ENCODE results near the gene NCKAP1. TPM values are rescaled to one million over a fixed set of nuclear protein-coding genes. Genes with fewer than 3 reads are reported as not detected.

Gene NCKAP1
- total and polyA plus RNA-seq, 10 of the 15 experiments (the other 5 are each of a cell fraction or from before 2014, with no cell fraction given) = 0.11 to 1.5 (median 0.52) TPM

GRCh38 chr2:182883451-182883850, 154.8 kb downstream of the NCKAP1 start:
- 39% methylated on average over 2 of the region's 2 CpGs for WGBS (ENCODE audit: insufficient coverage, insufficient replicate concordance, low lambda C conversion rate, missing lambda C conversion rate)
- no TSS peak for BruUV-seq (replicated peaks)
- ATAC-seq (no peak), DNase-seq (ENCODE audit: low read depth, low spot score) (no peak), FAIRE-seq (no peak)
- Histone ChIP-seq H3K79me2 (ENCODE audit: control insufficient read depth, insufficient read depth, low read length) (no peaks in the 10 kb centered on the region), H4K20me1 (ENCODE audit: control insufficient read depth, insufficient read depth) (no peaks in the 10 kb centered on the region), H3K27me3 (replicated peaks in 1 of 2; ENCODE audit: control insufficient read depth in 2 of 2, insufficient read depth in 2 of 2, low read length in 1 of 2) (no peaks in the 10 kb centered on the region), H2AFZ (ENCODE audit: control insufficient read depth, low read depth, low read length) (no peak overlapping the region), H3K36me3 (ENCODE audit: control insufficient read depth in 2 of 2, insufficient read depth in 2 of 2, low read length in 1 of 2) (no peaks in the 10 kb centered on the region), H3K4me1 (ENCODE audit: control insufficient read depth, insufficient read depth, low read length) (no peaks in the 10 kb centered on the region), H3K9ac (ENCODE audit: control insufficient read depth, insufficient read depth, low read length) (no peak overlapping the region), H3K27ac (ENCODE audit: control insufficient read depth, insufficient read depth) (no peak overlapping the region), H3K4me3 (no peak overlapping the region), H3K4me2 (ENCODE audit: control insufficient read depth, insufficient read depth) (no peak overlapping the region), H3K9me3 (replicated peaks; ENCODE audit: control insufficient read depth, insufficient read depth, low read length) (no peaks in the 10 kb centered on the region)
- POLR2A ChIA-PET = no interaction called here
- intact Hi-C loops (cut with micrococcal nuclease; ENCODE audit: unreplicated experiment) = no loop called here
- SMC1A ChIA-PET (ENCODE audit: uncharacterized antibody, unreplicated experiment) = interaction anchor here (1.6 kb wide), 1 partner anchor 14 kb away, joined by 4 read pairs; no protein-coding TSS in a partner anchor
- CTCF ChIA-PET = no interaction called here
- RAD21 ChIA-PET (ENCODE audit: unreplicated experiment) = no interaction called here
- in situ Hi-C loops (cut with MboI) = no loop called here
- TF ChIP-seq, protein P1, sequence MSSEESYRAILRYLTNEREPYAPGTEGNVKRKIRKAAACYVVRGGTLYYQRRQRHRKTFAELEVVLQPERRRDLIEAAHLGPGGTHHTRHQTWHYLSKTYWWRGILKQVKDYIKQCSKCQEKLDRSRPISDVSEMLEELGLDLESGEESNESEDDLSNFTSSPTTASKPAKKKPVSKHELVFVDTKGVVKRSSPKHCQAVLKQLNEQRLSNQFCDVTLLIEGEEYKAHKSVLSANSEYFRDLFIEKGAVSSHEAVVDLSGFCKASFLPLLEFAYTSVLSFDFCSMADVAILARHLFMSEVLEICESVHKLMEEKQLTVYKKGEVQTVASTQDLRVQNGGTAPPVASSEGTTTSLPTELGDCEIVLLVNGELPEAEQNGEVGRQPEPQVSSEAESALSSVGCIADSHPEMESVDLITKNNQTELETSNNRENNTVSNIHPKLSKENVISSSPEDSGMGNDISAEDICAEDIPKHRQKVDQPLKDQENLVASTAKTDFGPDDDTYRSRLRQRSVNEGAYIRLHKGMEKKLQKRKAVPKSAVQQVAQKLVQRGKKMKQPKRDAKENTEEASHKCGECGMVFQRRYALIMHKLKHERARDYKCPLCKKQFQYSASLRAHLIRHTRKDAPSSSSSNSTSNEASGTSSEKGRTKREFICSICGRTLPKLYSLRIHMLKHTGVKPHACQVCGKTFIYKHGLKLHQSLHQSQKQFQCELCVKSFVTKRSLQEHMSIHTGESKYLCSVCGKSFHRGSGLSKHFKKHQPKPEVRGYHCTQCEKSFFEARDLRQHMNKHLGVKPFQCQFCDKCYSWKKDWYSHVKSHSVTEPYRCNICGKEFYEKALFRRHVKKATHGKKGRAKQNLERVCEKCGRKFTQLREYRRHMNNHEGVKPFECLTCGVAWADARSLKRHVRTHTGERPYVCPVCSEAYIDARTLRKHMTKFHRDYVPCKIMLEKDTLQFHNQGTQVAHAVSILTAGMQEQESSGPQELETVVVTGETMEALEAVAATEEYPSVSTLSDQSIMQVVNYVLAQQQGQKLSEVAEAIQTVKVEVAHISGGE (CRISPR knock-in tag; IDR thresholded peaks at IDR 0.05) = no peak
- TF ChIP-seq POLR2AphosphoS2 (IDR thresholded peaks at IDR 0.05; ENCODE audit: low read depth, low read length) (no peak), NFXL1 (IDR thresholded peaks at IDR 0.05; ENCODE audit: borderline replicate concordance) (no peak), TAF1 (IDR thresholded peaks at IDR 0.05; ENCODE audit: borderline replicate concordance, low read depth, low read length) (no peak), ZBTB33 (IDR thresholded peaks at IDR 0.05) (no peak), STAT1 (conservative IDR thresholded peaks at IDR 0.05) (no peak), TCF7 (IDR thresholded peaks at IDR 0.05; ENCODE audit: borderline replicate concordance) (no peak), SIX5 (IDR thresholded peaks at IDR 0.05; ENCODE audit: low read depth, low read length, severe bottlenecking) (no peak), ZNF592 (IDR thresholded peaks at IDR 0.05) (no peak), YY1 (IDR thresholded peaks at IDR 0.05; ENCODE audit: low read depth, low read length) (no peak)
- TF ChIP-seq, protein P2, sequence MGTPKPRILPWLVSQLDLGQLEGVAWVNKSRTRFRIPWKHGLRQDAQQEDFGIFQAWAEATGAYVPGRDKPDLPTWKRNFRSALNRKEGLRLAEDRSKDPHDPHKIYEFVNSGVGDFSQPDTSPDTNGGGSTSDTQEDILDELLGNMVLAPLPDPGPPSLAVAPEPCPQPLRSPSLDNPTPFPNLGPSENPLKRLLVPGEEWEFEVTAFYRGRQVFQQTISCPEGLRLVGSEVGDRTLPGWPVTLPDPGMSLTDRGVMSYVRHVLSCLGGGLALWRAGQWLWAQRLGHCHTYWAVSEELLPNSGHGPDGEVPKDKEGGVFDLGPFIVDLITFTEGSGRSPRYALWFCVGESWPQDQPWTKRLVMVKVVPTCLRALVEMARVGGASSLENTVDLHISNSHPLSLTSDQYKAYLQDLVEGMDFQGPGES (IDR thresholded peaks at IDR 0.05) = no peak
